ENCODE results near the gene PRDX5. TPM values are rescaled to one million over a fixed set of nuclear protein-coding genes. Genes with fewer than 3 reads are reported as not detected.

The PRDX5 gene
- total and polyA plus RNA-seq, 10 of the 15 experiments (the other 5 are each of a cell fraction or from before 2014, with no cell fraction given) = 95.7 to 406 (median 240) TPM

DNA sequence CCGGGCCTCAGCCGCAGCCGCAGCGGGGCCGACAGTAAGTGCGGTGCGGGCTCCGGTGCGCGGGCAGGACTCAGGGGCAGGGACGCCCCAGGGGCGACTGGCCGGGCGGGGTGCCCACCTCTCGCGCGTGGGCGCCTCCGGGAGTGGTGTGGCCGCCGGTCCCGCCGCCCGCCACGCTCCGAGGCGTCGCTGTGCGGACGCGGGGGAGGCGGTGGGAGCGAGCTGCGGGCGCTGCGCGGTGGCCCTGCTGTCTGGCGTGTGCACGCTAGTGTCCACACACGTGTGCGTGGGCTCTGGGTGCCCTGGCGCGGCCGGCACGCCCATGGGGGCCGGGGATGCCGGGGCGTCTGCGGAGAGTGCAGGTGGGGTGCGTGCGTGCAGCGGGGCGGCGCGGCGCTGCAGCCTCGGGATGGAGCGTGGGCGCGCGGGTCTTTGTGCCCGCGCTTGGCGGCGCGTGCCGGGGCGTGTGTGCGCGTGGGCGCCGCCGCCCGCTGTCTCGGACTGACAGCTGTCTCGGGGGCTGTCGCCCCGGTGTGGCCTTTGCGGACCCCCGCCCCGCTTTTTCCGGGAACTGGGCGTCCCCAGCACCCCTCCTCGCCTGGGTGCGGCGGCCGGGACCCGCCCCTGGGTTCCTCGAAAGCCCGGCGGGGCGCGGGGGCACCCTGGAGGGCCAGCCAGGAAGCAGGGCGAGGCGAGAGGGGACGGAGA is 26.0 kb upstream of the PRDX5 start:
- H3K9me3 ChIP-seq (replicated peaks; ENCODE audit: control insufficient read depth, insufficient read depth, low read length) = no peaks in the 10 kb centered on the region
- no peak overlapping the region for H3K9ac ChIP-seq (ENCODE audit: control insufficient read depth, insufficient read depth, low read length)
- intact Hi-C loops (cut with micrococcal nuclease; ENCODE audit: unreplicated experiment) (no loop called here), in situ Hi-C loops (cut with MboI) (no loop called here)
- TF ChIP-seq RCOR1 (conservative IDR thresholded peaks at IDR 0.05; ENCODE audit: low read depth, low read length) (no peak), DPF2 (IDR thresholded peaks at IDR 0.05) (0 out of 2 replicates have a peak, but pooled peaks have one; percentile 39), KLF5 (IDR thresholded peaks at IDR 0.05; ENCODE audit: partially characterized antibody) (no peak), ZSCAN29 (IDR thresholded peaks at IDR 0.05) (no peak), BHLHE40 (IDR thresholded peaks at IDR 0.05; ENCODE audit: borderline replicate concordance in 1 of 2, low read depth in 2 of 2, low read length in 1 of 2) (peak in 1 of 2 experiments; percentile 78; a peak in 2 of 4 replicates), ZBED1 (IDR thresholded peaks at IDR 0.05; ENCODE audit: borderline replicate concordance) (no peak), EGR1 (IDR thresholded peaks at IDR 0.05; ENCODE audit: borderline replicate concordance in 1 of 2, low read depth in 2 of 2, low read length in 2 of 2) (0 out of 3 replicates have a peak, but pooled peaks of 1 of the 2 experiments have one; percentile 31), HDAC6 (IDR thresholded peaks at IDR 0.05; ENCODE audit: unreplicated experiment) (peak; percentile 63), ESRRA (IDR thresholded peaks at IDR 0.05; ENCODE audit: low read length) (no peak), POLR2AphosphoS5 (IDR thresholded peaks at IDR 0.05; ENCODE audit: low read length) (no peak), SUZ12 (IDR thresholded peaks at IDR 0.05; ENCODE audit: unreplicated experiment) (peak; percentile 44)
- TF ChIP-seq, protein P1, sequence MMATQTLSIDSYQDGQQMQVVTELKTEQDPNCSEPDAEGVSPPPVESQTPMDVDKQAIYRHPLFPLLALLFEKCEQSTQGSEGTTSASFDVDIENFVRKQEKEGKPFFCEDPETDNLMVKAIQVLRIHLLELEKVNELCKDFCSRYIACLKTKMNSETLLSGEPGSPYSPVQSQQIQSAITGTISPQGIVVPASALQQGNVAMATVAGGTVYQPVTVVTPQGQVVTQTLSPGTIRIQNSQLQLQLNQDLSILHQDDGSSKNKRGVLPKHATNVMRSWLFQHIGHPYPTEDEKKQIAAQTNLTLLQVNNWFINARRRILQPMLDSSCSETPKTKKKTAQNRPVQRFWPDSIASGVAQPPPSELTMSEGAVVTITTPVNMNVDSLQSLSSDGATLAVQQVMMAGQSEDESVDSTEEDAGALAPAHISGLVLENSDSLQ (IDR thresholded peaks at IDR 0.05) = no peak
- POLR2A ChIA-PET = no interaction called here
- no peak for FAIRE-seq
- peak; percentile 20; the same call in 2 of the 3 replicates for ATAC-seq
- H3K27ac ChIP-seq (ENCODE audit: control insufficient read depth, insufficient read depth) = no peak overlapping the region
- RAD21 ChIA-PET (ENCODE audit: unreplicated experiment) = no interaction called here
- CTCF ChIA-PET = interaction anchor here (0.8 to 1.9 kb wide), 2 partner anchors 10 to 13 kb away, joined by 3 to 10 read pairs; no protein-coding TSS in a partner anchor
- no peak for DNase-seq (ENCODE audit: low read depth, low spot score)
- H3K4me1 ChIP-seq (ENCODE audit: control insufficient read depth, insufficient read depth, low read length) = no peaks in the 10 kb centered on the region
- no peaks in the 10 kb centered on the region for H3K79me2 ChIP-seq (ENCODE audit: control insufficient read depth, insufficient read depth, low read length)
- H3K27me3 ChIP-seq (replicated peaks in 1 of 2; ENCODE audit: control insufficient read depth in 2 of 2, insufficient read depth in 2 of 2, low read length in 1 of 2) = peaks cover 6 to 14% of the 10 kb centered on the region in 2 experiments
- WGBS (ENCODE audit: insufficient coverage, insufficient replicate concordance, low lambda C conversion rate, missing lambda C conversion rate) = 3% methylated on average over 56 of the region's 96 CpGs
- no peaks in the 10 kb centered on the region; the same call in 1 of the 2 replicates for H4K20me1 ChIP-seq (ENCODE audit: control insufficient read depth, insufficient read depth)
- H3K36me3 ChIP-seq (ENCODE audit: control insufficient read depth in 2 of 2, insufficient read depth in 2 of 2, low read length in 1 of 2) = peaks cover 0 to 2% of the 10 kb centered on the region in 2 experiments; a peak in 2 of 4 replicates
- BruUV-seq (replicated peaks) = no TSS peak
- H3K4me2 ChIP-seq (ENCODE audit: control insufficient read depth, insufficient read depth) = peak overlapping the region; percentile 48; the same call in 1 of the 2 replicates
- SMC1A ChIA-PET (ENCODE audit: uncharacterized antibody, unreplicated experiment) = no interaction called here
- H2AFZ ChIP-seq (ENCODE audit: control insufficient read depth, low read depth, low read length) = no peak overlapping the region
- H3K4me3 ChIP-seq = no peak overlapping the region

Measured in GM12878 (cell line).